ENCODE measurements around the gene NEU2. TPM values are rescaled to one million over a fixed set of nuclear protein-coding genes. Genes with fewer than 3 reads are reported as not detected.
"Not testable (repeated sequence)": the region's sequence is repeated elsewhere in the genome, so short reads cannot be mapped to it uniquely, and the experiment has no call there.

NEU2 gene
- total RNA-seq, 1 donor from 2014 or later = not detected

- Histone ChIP-seq H3K9me3 (peaks cover 9% of the 10 kb centered on the region), H3K36me3 (no peaks in the 10 kb centered on the region), H3K4me1 (no peaks in the 10 kb centered on the region), H3K27ac (no peak overlapping the region), H3K27me3 (ENCODE audit: low read depth) (no peaks in the 10 kb centered on the region), H3K4me3 (no peak overlapping the region)
- intact Hi-C loops (cut with DNase I) = no loop called here
- ATAC-seq (no peak), DNase-seq (no peak)
- TF ChIP-seq, protein P1, sequence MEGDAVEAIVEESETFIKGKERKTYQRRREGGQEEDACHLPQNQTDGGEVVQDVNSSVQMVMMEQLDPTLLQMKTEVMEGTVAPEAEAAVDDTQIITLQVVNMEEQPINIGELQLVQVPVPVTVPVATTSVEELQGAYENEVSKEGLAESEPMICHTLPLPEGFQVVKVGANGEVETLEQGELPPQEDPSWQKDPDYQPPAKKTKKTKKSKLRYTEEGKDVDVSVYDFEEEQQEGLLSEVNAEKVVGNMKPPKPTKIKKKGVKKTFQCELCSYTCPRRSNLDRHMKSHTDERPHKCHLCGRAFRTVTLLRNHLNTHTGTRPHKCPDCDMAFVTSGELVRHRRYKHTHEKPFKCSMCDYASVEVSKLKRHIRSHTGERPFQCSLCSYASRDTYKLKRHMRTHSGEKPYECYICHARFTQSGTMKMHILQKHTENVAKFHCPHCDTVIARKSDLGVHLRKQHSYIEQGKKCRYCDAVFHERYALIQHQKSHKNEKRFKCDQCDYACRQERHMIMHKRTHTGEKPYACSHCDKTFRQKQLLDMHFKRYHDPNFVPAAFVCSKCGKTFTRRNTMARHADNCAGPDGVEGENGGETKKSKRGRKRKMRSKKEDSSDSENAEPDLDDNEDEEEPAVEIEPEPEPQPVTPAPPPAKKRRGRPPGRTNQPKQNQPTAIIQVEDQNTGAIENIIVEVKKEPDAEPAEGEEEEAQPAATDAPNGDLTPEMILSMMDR (IDR thresholded peaks at IDR 0.05) = no peak
These were observed 14.5 kb upstream of the NEU2 start for GRCh38 chr2:233017947-233018346.

DNA sequence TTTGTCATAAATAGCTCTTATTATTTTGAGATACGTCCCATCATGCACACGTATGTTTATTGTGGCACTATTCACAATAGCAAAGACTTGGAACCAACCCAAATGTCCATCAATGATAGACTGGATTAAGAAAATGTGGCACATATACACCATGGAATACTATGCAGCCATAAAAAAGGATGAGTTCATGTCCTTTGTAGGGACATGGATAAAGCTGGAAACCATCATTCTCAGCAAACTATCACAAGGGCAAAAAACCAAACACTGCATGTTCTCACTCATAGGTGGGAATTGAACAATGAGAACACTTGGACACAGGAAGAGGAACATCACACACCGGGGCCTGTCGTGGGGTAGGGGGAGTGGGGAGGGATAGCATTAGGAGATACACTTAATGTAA is 12.9 kb upstream of the NEU2 start:
- H3K4me3 ChIP-seq; H3K27ac ChIP-seq; H3K36me3 ChIP-seq; H3K9me3 ChIP-seq; ATAC-seq; H3K27me3 ChIP-seq (ENCODE audit: low read depth); intact Hi-C loops (cut with DNase I); DNase-seq; H3K4me1 ChIP-seq: not testable (repeated sequence)

GRCh38 chr2:233020454-233020853 is 12.0 kb upstream of the NEU2 start:
- peaks cover 9% of the 10 kb centered on the region for H3K9me3 ChIP-seq
- TF ChIP-seq, protein P1 (IDR thresholded peaks at IDR 0.05) = no peak
- DNase-seq = no peak

GRCh38 chr2:233021771-233022170 is 10.7 kb upstream of the NEU2 start:
- no peak overlapping the region for H3K27ac ChIP-seq
- TF ChIP-seq, protein P1 (IDR thresholded peaks at IDR 0.05) = no peak
- intact Hi-C loops (cut with DNase I) = no loop called here
- DNase-seq = no peak
- peaks cover 9% of the 10 kb centered on the region for H3K9me3 ChIP-seq
- H3K4me1 ChIP-seq = no peaks in the 10 kb centered on the region
- H3K36me3 ChIP-seq = no peaks in the 10 kb centered on the region
- ATAC-seq = no peak
- no peak overlapping the region for H3K4me3 ChIP-seq
- no peaks in the 10 kb centered on the region for H3K27me3 ChIP-seq (ENCODE audit: low read depth)

More at GRCh38 chr2:233020454-233020853, 12.0 kb upstream of the NEU2 start:
- intact Hi-C loops (cut with DNase I) = no loop called here
- no peaks in the 10 kb centered on the region for H3K4me1 ChIP-seq
- H3K4me3 ChIP-seq = no peak overlapping the region
- no peaks in the 10 kb centered on the region for H3K27me3 ChIP-seq (ENCODE audit: low read depth)
- ATAC-seq = no peak
- H3K36me3 ChIP-seq = no peaks in the 10 kb centered on the region
- H3K27ac ChIP-seq = no peak overlapping the region

DNA sequence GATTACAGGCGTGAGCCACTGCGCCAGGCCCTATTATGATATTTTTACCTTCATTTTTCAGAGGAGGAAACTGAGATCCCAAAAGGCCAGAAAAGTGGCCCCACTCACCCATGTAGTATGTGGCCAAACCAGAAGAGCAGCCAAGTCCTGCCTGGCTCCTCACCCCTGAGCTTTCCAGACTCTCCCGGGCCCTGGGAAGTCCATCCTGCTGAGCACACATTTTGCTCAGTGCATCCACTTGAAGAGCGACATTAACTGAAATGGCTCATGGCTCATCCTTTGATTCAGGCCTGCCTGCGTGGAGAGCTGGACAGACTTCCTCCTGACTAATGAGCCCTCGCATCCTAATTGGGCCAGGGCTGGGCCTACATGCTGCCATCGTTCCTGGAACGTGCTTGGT is 9.9 kb upstream of the NEU2 start:
- DNase-seq (no peak), ATAC-seq (no peak)
- Histone ChIP-seq H3K36me3 (no peaks in the 10 kb centered on the region), H3K9me3 (peaks cover 9% of the 10 kb centered on the region), H3K27me3 (ENCODE audit: low read depth) (no peaks in the 10 kb centered on the region), H3K4me3 (no peak overlapping the region), H3K4me1 (no peaks in the 10 kb centered on the region), H3K27ac (no peak overlapping the region)
- TF ChIP-seq, protein P1 (IDR thresholded peaks at IDR 0.05) = no peak
- intact Hi-C loops (cut with DNase I) = no loop called here

DNA sequence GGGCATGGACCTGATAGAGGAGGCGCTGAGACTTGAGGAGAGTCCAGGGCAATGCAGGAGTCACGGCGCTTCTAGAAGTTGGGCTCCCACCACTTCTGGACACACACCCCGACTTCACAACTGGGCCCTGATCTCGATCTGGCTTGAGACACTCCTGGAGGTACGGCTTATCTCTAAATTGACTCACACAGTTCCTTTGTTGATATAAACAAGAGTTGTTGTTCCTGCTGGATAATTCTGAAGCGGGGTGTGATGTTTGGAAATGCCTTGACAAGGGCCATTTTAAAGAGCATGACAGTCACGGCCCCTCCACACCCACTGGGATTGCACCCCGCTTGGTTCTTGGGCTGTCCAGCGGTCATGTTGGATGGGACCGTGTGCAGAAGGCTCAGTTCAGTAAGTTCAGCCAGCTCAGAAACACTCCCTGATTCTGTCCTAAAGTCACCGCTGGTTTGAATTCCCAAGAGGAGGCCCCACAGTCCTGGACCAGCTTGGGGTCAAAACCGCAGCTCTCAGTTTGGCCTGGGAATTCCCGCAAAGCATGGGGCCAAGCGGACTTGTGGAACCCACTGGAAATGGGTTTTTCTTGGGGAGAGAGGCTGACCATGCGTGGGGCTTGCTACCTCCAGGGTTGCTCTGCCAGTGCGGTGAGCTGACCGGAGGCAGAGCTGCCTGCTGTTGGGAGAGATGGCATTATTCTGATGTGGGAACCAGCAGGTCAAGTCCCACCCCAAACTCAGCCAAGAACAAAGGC is 9.3 kb upstream of the NEU2 start:
- Histone ChIP-seq H3K4me3 (no peak overlapping the region), H3K9me3 (peaks cover 5% of the 10 kb centered on the region), H3K27me3 (ENCODE audit: low read depth) (no peaks in the 10 kb centered on the region), H3K36me3 (no peaks in the 10 kb centered on the region), H3K27ac (no peak overlapping the region), H3K4me1 (no peaks in the 10 kb centered on the region)
- DNase-seq (no peak), ATAC-seq (no peak)
- TF ChIP-seq, protein P1 (IDR thresholded peaks at IDR 0.05) = no peak
- intact Hi-C loops (cut with DNase I) = no loop called here
